Heart left ventricle (tissue), 16 donors: ENCODE measurements around the gene ZNF341. TPM values are rescaled to one million over a fixed set of nuclear protein-coding genes. Genes with fewer than 3 reads are reported as not detected.
A peak's percentile ranks its signal among the peaks of the same experiment; 100 is the strongest.

ENCODE experiments used
- ATAC-seq, 4 donors: fragments of 200-7000 bp; cut with Tn5 transposase; one replicate each; pipeline ENCODE4 v1.9.1; 2020 to 2022; ENCODE audit warnings: moderate library complexity in 4 of 4, mild to moderate bottlenecking in 3 of 4, moderate number of reproducible peaks in 1 of 4
- DNase-seq, 5 donors: peaks; one replicate each; pipeline ENCODE4 v3.0.0-alpha.2; 2020
- H3K27ac ChIP-seq, 12 donors: fragments of 200-600 bp; sonication (generic) in 4 of 12; one replicate each; pipeline versions ENCODE4 v1.5.0 to v1.8.0; 2016 to 2022; ENCODE audit warnings: mild to moderate bottlenecking in 2 of 12
- H3K27me3 ChIP-seq, 9 donors: fragments of 200-600 bp; sonication (generic) in 2 of 9; one replicate each; pipeline versions ENCODE4 v1.5.1 to v1.8.0; 2016 to 2022; ENCODE audit warnings: mild to moderate bottlenecking in 3 of 9
- H3K36me3 ChIP-seq, 9 donors: fragments of 200-600 bp; sonication (generic) in 2 of 9; one replicate each; pipeline versions ENCODE4 v1.5.0 to v1.8.0; 2018 to 2022; ENCODE audit warnings: mild to moderate bottlenecking in 2 of 9
- H3K4me1 ChIP-seq, 12 donors: fragments of 200-600 bp; sonication (generic) in 4 of 12; one replicate each; pipeline versions ENCODE4 v1.5.0 to v1.8.0; 2016 to 2022; ENCODE audit warnings: mild to moderate bottlenecking in 3 of 12
- H3K4me3 ChIP-seq, 12 donors: fragments of 200-600 bp; sonication (generic) in 4 of 12; one replicate each; pipeline versions ENCODE4 v1.5.0 to v1.8.0; 2017 to 2022; ENCODE audit warnings: mild to moderate bottlenecking in 9 of 12, moderate library complexity in 4 of 12
- H3K9me3 ChIP-seq, 12 donors: fragments of 200-600 bp; sonication (generic) in 4 of 12; one replicate each; pipeline versions ENCODE4 v1.5.0 to v1.8.0; 2016 to 2022; ENCODE audit warnings: mild to moderate bottlenecking in 1 of 12
- CTCF ChIP-seq, 12 donors: fragments of 200-600 bp; sonication (generic) in 4 of 12; IDR thresholded peaks; one replicate each; pipeline versions ENCODE4 v1.5.0 to v1.8.0; 2018 to 2022; ENCODE audit warnings: antibody characterized with exemption in 12 of 12, mild to moderate bottlenecking in 5 of 12
- POLR2A ChIP-seq, 2 donors: fragments of 450-650 bp; IDR thresholded peaks; one replicate each; pipeline ENCODE4 v1.6.1; 2017; ENCODE audit warnings: antibody characterized with exemption in 2 of 2, mild to moderate bottlenecking in 2 of 2, moderate library complexity in 2 of 2
- WGBS, 4 donors: extraction: QIAGEN DNeasy Blood & Tissue Kit in 2 of 4; methylation state at CpG; one replicate each; pipeline versions ENCODE4 v1.1.5 to v1.1.7; 2013 to 2018; 5-methylcytosine and 5-hydroxymethylcytosine counted together
- intact Hi-C, 10 donors: fragments of 100-400 bp; cut with DNase I; formaldehyde crosslinking; loops; one replicate each; pipeline versions ENCODE4 v1.11.1 to v1.14.2; 2022
- polyA plus RNA-seq, 2 donors: library from polyadenylated mRNA; stranded (reverse); fragments of 200-250 nt; gene quantifications; one replicate each; pipeline ENCODE4 v1.2.3, GENCODE V29; 2013
- total RNA-seq, 9 donors: library from RNA; depleted of rRNA in 2 of 9; stranded (reverse); fragments of >200 nt in 2 of 9; fragmentation: NEBNext Ultra II Directional in 3 of 9; extraction: Animal tissue kit (Norgen Biotek cat#: 25700) in 3 of 9; gene quantifications; one replicate each; pipeline versions ENCODE4 v1.1.0 to v1.2.4, GENCODE V29; 2016 to 2023
- donor health status: ischemic (EF 13 %, LVEDD 7.1; RV severe dilation, severe dysfunction).
- donor health status: healthy with polysubstance abuse.
- donor health status: DM: no; HTN: yes; CAD: no.
- donor health status: DM: no; HTN: no; CAD: no.
- donor health status: ischemic (EF 25% LVEDD 6.9; RV normal size, moderate dysfunction).
- donor health status: ischemic (EF 25% LVEDD 5.7; RV mildly dilated, moderate dysfunction).
- donor health status: healthy.
- donor health status: DM: yes; HTN: yes; CAD: no.
- donor health status: ischemic (EF 35%, LVEDD 5.7; RV mildly dilated, moderate dysfunction).
- donor health status: nonischemic (EF 11% LVEDD 7.7; RV severe dilation, severe dysfunction).
- donor health status: DM: yes; HTN: yes; CAD: no.
- donor health status: PGD.
- donor health status: ischemic (EF 29% LVEDD 5.4; RV normal size, mild dysfunction).
- donor health status: nonischemic (EF 23%, LVEDD 6.1; RV moderate dilation, normal function).

Gene ZNF341
- total and polyA plus RNA-seq, 11 donors, result 1.2 to 3.3 (median 1.7) TPM

- H3K9me3 ChIP-seq, result peaks cover 0 to 4% (median 0%) of the 10 kb centered on the region in 12 donors
- TF ChIP-seq POLR2A (IDR thresholded peaks at IDR 0.05), result no peak
- no peak for TF ChIP-seq CTCF (IDR thresholded peaks at IDR 0.05)
- DNase-seq, result no peak
- H3K4me3 ChIP-seq, result no peak overlapping the region
- H3K27ac ChIP-seq, result no peak overlapping the region
- intact Hi-C loops, result loop anchor here in 2 of 10 donors (10.0 kb wide), 3 partner anchors 46 to 326 kb away; no protein-coding TSS in a partner anchor
- H3K27me3 ChIP-seq, result no peaks in the 10 kb centered on the region
- WGBS, 4 donors, result 80 to 99% (median 88%) methylated on average over 4 of the region's 4 CpGs
- ATAC-seq, result no peak
- H3K4me1 ChIP-seq, result peaks cover 0 to 10% (median 5%) of the 10 kb centered on the region in 12 donors
- no peaks in the 10 kb centered on the region for H3K36me3 ChIP-seq
Observed at GRCh38 chr20:33798444-33798843, 66.6 kb downstream of the ZNF341 start.

GRCh38 chr20:33803921-33804337 is 72.1 kb downstream of the ZNF341 start:
- 57 to 77% (median 63%) methylated on average over 2 of the region's 2 CpGs for WGBS, 4 donors
- Histone ChIP-seq H3K4me1 (no peaks in the 10 kb centered on the region), H3K9me3 (no peaks in the 10 kb centered on the region), H3K27me3 (no peaks in the 10 kb centered on the region), H3K36me3 (no peaks in the 10 kb centered on the region), H3K27ac (peak overlapping the region in 5 of 12 donors; percentile 17 to 72 (median 38)), H3K4me3 (no peak overlapping the region)
- TF ChIP-seq POLR2A (IDR thresholded peaks at IDR 0.05) (no peak), CTCF (IDR thresholded peaks at IDR 0.05) (no peak)
- peak in 3 of 4 donors; percentile 71 to 81 (median 76) for ATAC-seq
- no peak for DNase-seq
- intact Hi-C loops, result no loop called here

- ATAC-seq, result no peak
- intact Hi-C loops, result no loop called here
Observed at GRCh38 chr20:33808388-33808787, 76.6 kb downstream of the ZNF341 start.

GRCh38 chr20:33810259-33810658 is 78.5 kb downstream of the ZNF341 start:
- H3K27me3 ChIP-seq, result no peaks in the 10 kb centered on the region
- 47 to 54% (median 50%) methylated on average over 5 of the region's 5 CpGs for WGBS, 4 donors
- DNase-seq (no peak), ATAC-seq (no peak)
- peak overlapping the region in 1 of 12 donors; percentile 90 for H3K4me3 ChIP-seq
- H3K27ac ChIP-seq, result peak overlapping the region in 1 of 12 donors; percentile 32
- no peak for TF ChIP-seq CTCF (IDR thresholded peaks at IDR 0.05)
- no peak for TF ChIP-seq POLR2A (IDR thresholded peaks at IDR 0.05)
- peaks cover 4 to 40% (median 31%) of the 10 kb centered on the region in 12 donors for H3K4me1 ChIP-seq
- H3K36me3 ChIP-seq, result peaks cover 0 to 6% (median 0%) of the 10 kb centered on the region in 9 donors
- intact Hi-C loops, result loop anchor here in 3 of 10 donors (2.0 to 10.0 kb wide), 3 partner anchors 78 to 185 kb away; partner anchors contain the start of genes RALY (in 3 of the 3) and ZNF341 (in 1 of the 3)
- no peaks in the 10 kb centered on the region for H3K9me3 ChIP-seq

More at GRCh38 chr20:33808388-33808787, 76.6 kb downstream of the ZNF341 start:
- no peak for TF ChIP-seq POLR2A (IDR thresholded peaks at IDR 0.05)
- no peak for TF ChIP-seq CTCF (IDR thresholded peaks at IDR 0.05)
- no peak overlapping the region for H3K4me3 ChIP-seq
- DNase-seq, result no peak
- H3K27ac ChIP-seq, result no peak overlapping the region
- H3K9me3 ChIP-seq, result no peaks in the 10 kb centered on the region
- no peaks in the 10 kb centered on the region for H3K36me3 ChIP-seq
- no peaks in the 10 kb centered on the region for H3K27me3 ChIP-seq
- WGBS, 4 donors, result 92 to 99% (median 96%) methylated on average over 3 of the region's 3 CpGs
- peaks cover 0 to 22% (median 13%) of the 10 kb centered on the region in 12 donors for H3K4me1 ChIP-seq
